Measurements from ENCODE around the gene HORMAD2.

GRCh38 chr22:30074147-30074546 lies 6.1 kb upstream of the HORMAD2 start:
- TF ChIP-seq CTCF (conservative IDR thresholded peaks at IDR 0.05; ENCODE audit: low read depth, low read length) (no peak), EZH2 (IDR thresholded peaks at IDR 0.05; ENCODE audit: borderline replicate concordance, low read depth, low read length, poor library complexity, severe bottlenecking) (no peak)
